ENCODE measurements around the gene CD46. TPM values are rescaled to one million over a fixed set of nuclear protein-coding genes. Genes with fewer than 3 reads are reported as not detected.
A peak's percentile ranks its signal among the peaks of the same experiment; 100 is the strongest.

The CD46 gene
- total RNA-seq, 1 donor from 2014 or later: 116 TPM

DNA sequence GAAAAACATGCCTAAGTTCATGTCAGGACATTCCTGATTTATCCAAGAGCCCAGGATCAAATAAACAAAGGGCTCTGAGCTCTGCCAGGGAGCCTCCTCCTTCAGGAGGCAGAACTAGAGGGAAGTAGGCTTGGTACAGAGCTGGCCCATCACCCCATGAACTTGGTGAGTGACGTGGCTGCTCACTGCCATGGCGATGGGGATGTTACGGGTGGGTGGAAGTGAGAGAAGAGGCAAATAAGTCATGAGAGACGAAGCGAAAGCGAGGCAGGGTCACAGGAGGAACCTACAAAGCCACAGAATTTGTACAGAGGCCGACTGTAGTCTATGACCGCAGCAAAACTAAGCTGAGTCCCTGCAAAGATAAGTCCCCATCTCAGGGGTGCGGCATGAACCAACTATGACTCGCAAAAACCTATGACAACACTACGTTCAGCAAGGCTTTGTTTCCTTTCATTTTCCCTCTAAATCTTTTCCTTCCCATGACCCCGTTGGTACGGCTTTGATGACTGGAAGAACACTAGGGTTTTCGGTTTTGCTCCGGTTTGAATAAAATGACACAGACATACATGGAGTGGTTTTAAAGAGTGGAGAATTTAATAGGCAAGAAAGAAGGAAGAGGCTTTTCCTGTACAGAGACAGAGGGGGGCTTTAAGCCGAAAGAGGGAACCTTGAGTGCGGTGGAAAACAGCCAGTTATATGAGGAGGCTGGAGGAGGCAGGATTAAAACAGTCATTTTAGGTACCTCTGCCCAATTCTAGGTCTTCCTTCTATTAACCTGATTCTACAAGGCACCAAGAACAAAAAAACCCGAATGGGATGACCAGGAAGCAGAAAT is 74.1 kb downstream of the CD46 start:
- H3K27ac Mint-ChIP-seq (ENCODE audit: unreplicated experiment): peak overlapping the region; percentile 84

DNA sequence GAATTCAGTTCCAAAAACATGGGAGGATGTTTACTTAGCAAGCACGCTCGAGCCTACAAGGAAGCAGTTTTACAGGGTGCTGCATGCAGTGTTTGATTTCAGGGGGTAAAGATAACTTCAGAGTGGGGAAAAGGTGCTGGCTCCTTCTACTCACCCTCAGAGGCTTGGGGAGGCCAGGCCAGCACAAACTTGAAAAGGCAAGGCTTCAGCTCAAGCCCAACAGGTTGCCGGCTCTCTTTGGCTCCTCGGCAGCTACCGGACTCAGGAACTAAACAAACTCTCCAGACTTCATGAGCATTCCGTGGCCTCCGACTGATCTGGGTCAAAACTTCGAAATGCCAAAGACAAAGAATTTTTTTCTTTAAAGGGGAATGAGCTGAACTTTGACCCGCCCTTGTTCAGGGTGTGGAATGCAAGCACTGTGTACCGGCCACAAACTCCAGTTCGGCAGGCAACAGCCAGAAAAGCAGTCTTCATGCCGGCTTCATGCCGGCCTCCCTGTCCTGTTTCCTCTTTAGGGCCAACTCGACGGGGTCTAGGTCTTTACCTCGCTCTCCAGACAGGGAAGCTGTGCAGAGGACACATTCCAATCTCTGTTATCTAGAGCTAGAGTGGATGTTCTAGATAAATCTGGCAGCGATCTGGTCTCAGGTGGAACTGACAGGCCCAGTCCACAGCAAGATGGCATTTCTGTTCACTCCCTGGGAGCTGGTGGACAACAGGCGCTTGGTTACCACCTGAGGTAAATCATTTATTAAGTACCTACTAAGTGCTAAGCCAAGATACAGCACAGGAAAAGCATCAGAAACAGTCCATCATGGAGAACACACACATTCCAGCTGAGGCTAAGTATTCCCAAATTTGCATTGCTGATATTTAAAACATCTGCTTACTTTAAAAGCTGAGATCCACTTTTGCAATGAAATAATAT is 75.0 kb downstream of the CD46 start:
- Mint-ChIP-seq H3K27ac (ENCODE audit: unreplicated experiment) (peak overlapping the region; percentile 84), H3K9me3 (ENCODE audit: unreplicated experiment) (no peaks in the 10 kb centered on the region), H3K4me1 (ENCODE audit: unreplicated experiment) (peaks cover 58% of the 10 kb centered on the region), H3K36me3 (ENCODE audit: low read depth, unreplicated experiment) (peaks cover 17% of the 10 kb centered on the region), H3K4me3 (ENCODE audit: unreplicated experiment) (no peak overlapping the region), H3K27me3 (ENCODE audit: unreplicated experiment) (peaks cover 4% of the 10 kb centered on the region)
- TF ChIP-seq, protein P1, sequence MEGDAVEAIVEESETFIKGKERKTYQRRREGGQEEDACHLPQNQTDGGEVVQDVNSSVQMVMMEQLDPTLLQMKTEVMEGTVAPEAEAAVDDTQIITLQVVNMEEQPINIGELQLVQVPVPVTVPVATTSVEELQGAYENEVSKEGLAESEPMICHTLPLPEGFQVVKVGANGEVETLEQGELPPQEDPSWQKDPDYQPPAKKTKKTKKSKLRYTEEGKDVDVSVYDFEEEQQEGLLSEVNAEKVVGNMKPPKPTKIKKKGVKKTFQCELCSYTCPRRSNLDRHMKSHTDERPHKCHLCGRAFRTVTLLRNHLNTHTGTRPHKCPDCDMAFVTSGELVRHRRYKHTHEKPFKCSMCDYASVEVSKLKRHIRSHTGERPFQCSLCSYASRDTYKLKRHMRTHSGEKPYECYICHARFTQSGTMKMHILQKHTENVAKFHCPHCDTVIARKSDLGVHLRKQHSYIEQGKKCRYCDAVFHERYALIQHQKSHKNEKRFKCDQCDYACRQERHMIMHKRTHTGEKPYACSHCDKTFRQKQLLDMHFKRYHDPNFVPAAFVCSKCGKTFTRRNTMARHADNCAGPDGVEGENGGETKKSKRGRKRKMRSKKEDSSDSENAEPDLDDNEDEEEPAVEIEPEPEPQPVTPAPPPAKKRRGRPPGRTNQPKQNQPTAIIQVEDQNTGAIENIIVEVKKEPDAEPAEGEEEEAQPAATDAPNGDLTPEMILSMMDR (IDR thresholded peaks at IDR 0.05; ENCODE audit: unreplicated experiment): no peak
- no peak for DNase-seq (ENCODE audit: low spot score)

More for the DNA sequence above, 74.1 kb downstream of the CD46 start:
- peaks cover 4% of the 10 kb centered on the region for H3K27me3 Mint-ChIP-seq (ENCODE audit: unreplicated experiment)
- no peak for DNase-seq (ENCODE audit: low spot score)
- no peaks in the 10 kb centered on the region for H3K9me3 Mint-ChIP-seq (ENCODE audit: unreplicated experiment)
- H3K4me1 Mint-ChIP-seq (ENCODE audit: unreplicated experiment): peaks cover 58% of the 10 kb centered on the region
- no peak overlapping the region for H3K4me3 Mint-ChIP-seq (ENCODE audit: unreplicated experiment)
- TF ChIP-seq, protein P1 (IDR thresholded peaks at IDR 0.05; ENCODE audit: unreplicated experiment): no peak
- peaks cover 17% of the 10 kb centered on the region for H3K36me3 Mint-ChIP-seq (ENCODE audit: low read depth, unreplicated experiment)

DNA sequence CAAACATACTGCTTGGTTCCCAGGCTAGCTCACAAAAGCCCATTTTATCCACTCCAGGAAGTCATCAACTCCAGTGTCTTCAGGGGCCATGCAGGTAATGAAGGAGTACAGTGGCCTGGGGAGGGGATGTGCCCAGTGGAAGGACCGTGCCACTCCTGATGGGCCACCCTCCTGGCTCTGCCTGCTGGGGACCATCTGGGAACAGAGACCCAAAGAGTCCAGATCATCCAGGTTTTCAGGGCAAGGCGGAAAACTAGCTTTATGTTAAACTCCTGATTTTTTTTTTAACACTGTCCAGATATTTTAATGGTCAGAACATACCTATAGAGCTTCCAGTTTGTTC is 75.6 kb downstream of the CD46 start:
- no peaks in the 10 kb centered on the region for H3K9me3 Mint-ChIP-seq (ENCODE audit: unreplicated experiment)
- peaks cover 4% of the 10 kb centered on the region for H3K27me3 Mint-ChIP-seq (ENCODE audit: unreplicated experiment)
- TF ChIP-seq, protein P1 (IDR thresholded peaks at IDR 0.05; ENCODE audit: unreplicated experiment): no peak
- H3K27ac Mint-ChIP-seq (ENCODE audit: unreplicated experiment): no peak overlapping the region
- H3K36me3 Mint-ChIP-seq (ENCODE audit: low read depth, unreplicated experiment): peaks cover 16% of the 10 kb centered on the region
- H3K4me1 Mint-ChIP-seq (ENCODE audit: unreplicated experiment): peaks cover 61% of the 10 kb centered on the region
- no peak overlapping the region for H3K4me3 Mint-ChIP-seq (ENCODE audit: unreplicated experiment)
- no peak for DNase-seq (ENCODE audit: low spot score)

DNA sequence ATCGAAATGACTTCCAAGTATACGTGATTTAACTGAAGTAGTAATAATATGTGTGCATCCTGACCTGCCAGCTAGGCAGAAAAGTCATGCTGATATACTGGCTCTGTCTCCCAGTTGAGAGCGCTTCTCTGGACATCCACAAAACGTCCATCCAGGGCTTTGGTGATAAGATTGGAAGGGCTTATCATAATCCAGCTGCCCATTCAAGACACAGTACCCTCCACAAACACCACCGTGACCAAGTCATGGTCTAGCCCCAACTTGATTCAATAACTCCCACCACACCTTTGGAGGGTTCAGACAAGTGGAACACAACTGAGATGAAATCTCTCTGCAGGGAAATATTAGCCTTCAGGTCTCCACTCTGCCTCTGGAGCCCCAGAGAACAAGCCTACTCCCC is 76.2 kb downstream of the CD46 start:
- Mint-ChIP-seq H3K9me3 (ENCODE audit: unreplicated experiment) (no peaks in the 10 kb centered on the region), H3K36me3 (ENCODE audit: low read depth, unreplicated experiment) (peaks cover 13% of the 10 kb centered on the region), H3K27me3 (ENCODE audit: unreplicated experiment) (peaks cover 8% of the 10 kb centered on the region), H3K27ac (ENCODE audit: unreplicated experiment) (no peak overlapping the region), H3K4me1 (ENCODE audit: unreplicated experiment) (peaks cover 63% of the 10 kb centered on the region), H3K4me3 (ENCODE audit: unreplicated experiment) (no peak overlapping the region)
- DNase-seq (ENCODE audit: low spot score): no peak
- TF ChIP-seq, protein P1 (IDR thresholded peaks at IDR 0.05; ENCODE audit: unreplicated experiment): no peak

All from endothelial cell (in vitro differentiated cells).